Breast epithelium (tissue), 4 donors: ENCODE measurements around the gene AFF3. TPM values are rescaled to one million over a fixed set of nuclear protein-coding genes. Genes with fewer than 3 reads are reported as not detected.
A peak's percentile ranks its signal among the peaks of the same experiment; 100 is the strongest.

Experiments
- DNase-seq, 2 donors: peaks; one replicate each; pipeline ENCODE4 v3.0.0-alpha.2; 2019; ENCODE audit warnings: low spot score in 2 of 2
- H3K27ac ChIP-seq, 2 donors: fragments of 200-600 bp; sonication (generic) in 1 of 2; one replicate each; pipeline ENCODE4 v1.5.1; 2016 to 2019; ENCODE audit warnings: mild to moderate bottlenecking in 1 of 2
- H3K27me3 ChIP-seq, 2 donors: fragments of 200-600 bp; sonication (generic) in 1 of 2; one replicate each; pipeline versions ENCODE4 v1.5.1 to v1.6.0; 2017 to 2019; ENCODE audit warnings: control low read depth in 1 of 2, mild to moderate bottlenecking in 1 of 2
- H3K36me3 ChIP-seq: fragments of 200-600 bp; one replicate; pipeline ENCODE4 v1.5.1; 2019
- H3K4me1 ChIP-seq, 2 donors: fragments of 200-600 bp; sonication (generic); one replicate each; pipeline ENCODE4 v1.5.1; 2016 to 2019; ENCODE audit warnings: control low read depth in 1 of 2
- H3K4me3 ChIP-seq, 3 donors: fragments of 200-600 bp; sonication (generic); 1 replicate in 2 of 3; 2 replicates in 1 of 3; pipeline ENCODE4 v1.5.1; 2016 to 2019; ENCODE audit warnings: mild to moderate bottlenecking in 3 of 3, moderate library complexity in 2 of 3
- H3K9me3 ChIP-seq, 2 donors: fragments of 200-600 bp; sonication (generic) in 1 of 2; one replicate each; pipeline ENCODE4 v1.5.1; 2016 to 2019; ENCODE audit warnings: control low read depth in 1 of 2
- CTCF ChIP-seq, 3 donors: fragments of 450-650 bp; IDR thresholded peaks; one replicate each; pipeline ENCODE4 v1.5.1; 2016 to 2017; ENCODE audit warnings: antibody characterized with exemption in 3 of 3, mild to moderate bottlenecking in 3 of 3, moderate library complexity in 3 of 3
- POLR2A ChIP-seq: fragments of 450-650 bp; IDR thresholded peaks from one replicate; pipeline ENCODE4 v1.6.1; 2016; ENCODE audit warnings: antibody characterized with exemption, mild to moderate bottlenecking, moderate library complexity
- POLR2AphosphoS5 ChIP-seq, 3 donors: sonication (generic); formaldehyde crosslinking; IDR thresholded peaks; one replicate each; pipeline ENCODE4 v1.6.1; 2017; ENCODE audit warnings: antibody characterized with exemption in 3 of 3
- intact Hi-C: fragments of 100-400 bp; cut with DNase I; formaldehyde crosslinking; loops from one replicate; pipeline ENCODE4 v1.15.1; 2023; ENCODE audit warnings: low total_unique reads
- total RNA-seq, 3 donors: library from RNA; depleted of rRNA; stranded (reverse); fragments of >200 nt; gene quantifications; one replicate each; pipeline ENCODE4 v1.1.0, GENCODE V29; 2016

The AFF3 gene
- total RNA-seq, 3 donors from 2014 or later = 8.2 to 116 (median 63.6) TPM

GRCh38 chr2:99771681-99772333 is 370.6 kb downstream of the AFF3 start:
- intact Hi-C loops = no loop called here
- no peak overlapping the region for H3K27ac ChIP-seq
- no peaks in the 10 kb centered on the region for H3K27me3 ChIP-seq
- peaks cover 0 to 3% of the 10 kb centered on the region in 2 donors for H3K9me3 ChIP-seq
- TF ChIP-seq CTCF (IDR thresholded peaks at IDR 0.05) (no peak), POLR2AphosphoS5 (IDR thresholded peaks at IDR 0.05) (no peak), POLR2A (no peak)
- H3K4me3 ChIP-seq = no peak overlapping the region
- no peaks in the 10 kb centered on the region for H3K36me3 ChIP-seq
- no peaks in the 10 kb centered on the region for H3K4me1 ChIP-seq
- no peak for DNase-seq

- Histone ChIP-seq H3K4me3 (no peak overlapping the region), H3K4me1 (no peaks in the 10 kb centered on the region), H3K9me3 (peaks cover 0 to 3% of the 10 kb centered on the region in 2 donors), H3K27ac (no peak overlapping the region), H3K36me3 (no peaks in the 10 kb centered on the region), H3K27me3 (no peaks in the 10 kb centered on the region)
- intact Hi-C loops = no loop called here
- TF ChIP-seq POLR2AphosphoS5 (IDR thresholded peaks at IDR 0.05) (no peak), CTCF (IDR thresholded peaks at IDR 0.05) (no peak), POLR2A (no peak)
- DNase-seq = no peak
Observed at GRCh38 chr2:99770876-99771275, 371.5 kb downstream of the AFF3 start.

- peak in 1 of 2 donors; percentile 26 for DNase-seq
- TF ChIP-seq POLR2A (no peak), CTCF (IDR thresholded peaks at IDR 0.05) (no peak)
- intact Hi-C loops = loop anchor here (5.0 kb wide), 1 partner anchor 34 kb away; no protein-coding TSS in a partner anchor
- H3K27me3 ChIP-seq = no peaks in the 10 kb centered on the region
- no peaks in the 10 kb centered on the region for H3K36me3 ChIP-seq
- no peaks in the 10 kb centered on the region for H3K9me3 ChIP-seq
- no peak overlapping the region for H3K4me3 ChIP-seq
- no peaks in the 10 kb centered on the region for H3K4me1 ChIP-seq
- no peak overlapping the region for H3K27ac ChIP-seq
Observed at GRCh38 chr2:99765731-99766318, 376.6 kb downstream of the AFF3 start.

- no peak overlapping the region for H3K27ac ChIP-seq
- H3K9me3 ChIP-seq = no peaks in the 10 kb centered on the region
- no peak for DNase-seq
- H3K27me3 ChIP-seq = no peaks in the 10 kb centered on the region
- TF ChIP-seq CTCF (IDR thresholded peaks at IDR 0.05) = no peak
- TF ChIP-seq POLR2A = no peak
- no peak for TF ChIP-seq POLR2AphosphoS5 (IDR thresholded peaks at IDR 0.05)
- H3K36me3 ChIP-seq = no peaks in the 10 kb centered on the region
- H3K4me3 ChIP-seq = no peak overlapping the region
- intact Hi-C loops = no loop called here
- no peaks in the 10 kb centered on the region for H3K4me1 ChIP-seq
Observed at GRCh38 chr2:99763764-99764163, 378.6 kb downstream of the AFF3 start.

GRCh38 chr2:99762714-99763113 is 379.7 kb downstream of the AFF3 start:
- intact Hi-C loops = no loop called here

More at GRCh38 chr2:99762714-99763113, 379.7 kb downstream of the AFF3 start:
- no peak for DNase-seq
- no peaks in the 10 kb centered on the region for H3K27me3 ChIP-seq
- H3K27ac ChIP-seq = no peak overlapping the region
- H3K4me1 ChIP-seq = no peaks in the 10 kb centered on the region
- no peaks in the 10 kb centered on the region for H3K36me3 ChIP-seq
- TF ChIP-seq POLR2AphosphoS5 (IDR thresholded peaks at IDR 0.05) (no peak), CTCF (IDR thresholded peaks at IDR 0.05) (no peak), POLR2A (no peak)
- H3K4me3 ChIP-seq = no peak overlapping the region
- no peaks in the 10 kb centered on the region for H3K9me3 ChIP-seq
